Measurements from ENCODE around the gene SCGN.

Gene SCGN

DNA sequence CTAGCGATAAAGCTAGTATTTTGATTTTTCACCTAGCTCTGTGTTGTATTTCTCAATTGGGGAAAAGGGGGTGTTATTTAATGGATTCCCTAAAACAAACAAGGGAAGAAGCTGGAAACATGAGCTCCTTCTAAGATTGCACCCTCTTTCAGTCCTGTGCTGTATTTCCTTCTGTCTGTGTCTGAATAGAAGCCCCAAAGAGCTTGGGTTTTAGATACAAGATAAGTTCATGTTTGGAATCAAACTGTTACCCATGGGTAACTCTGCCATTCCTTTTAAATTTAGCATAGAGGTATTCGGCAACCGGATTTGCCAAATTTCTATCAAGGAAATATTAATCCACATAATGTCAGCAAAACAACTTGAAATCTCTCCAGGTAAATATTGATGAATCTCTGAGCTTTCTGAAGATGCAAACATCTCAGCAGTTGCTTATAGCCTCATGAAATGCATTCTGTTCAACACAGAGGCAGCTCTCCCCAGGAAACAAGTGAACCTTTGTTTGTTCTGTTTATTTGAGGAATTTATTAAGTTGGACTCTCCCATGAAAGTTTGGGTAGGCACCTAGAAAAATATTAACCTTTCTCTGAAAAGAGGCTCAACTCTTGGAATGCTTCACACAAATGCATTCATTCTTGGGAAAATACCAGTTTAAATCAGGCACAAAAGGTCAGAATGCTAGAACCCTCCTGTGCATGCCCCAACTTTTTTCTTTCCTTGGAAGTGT, 9.9 kb upstream of the SCGN start:
- DNase-seq (ENCODE audit: extremely low read depth, low read depth), result no peak
- H3K4me3 ChIP-seq (replicated peaks; ENCODE audit: low read depth, low read length), result no peak overlapping the region
- TF ChIP-seq, protein P1, sequence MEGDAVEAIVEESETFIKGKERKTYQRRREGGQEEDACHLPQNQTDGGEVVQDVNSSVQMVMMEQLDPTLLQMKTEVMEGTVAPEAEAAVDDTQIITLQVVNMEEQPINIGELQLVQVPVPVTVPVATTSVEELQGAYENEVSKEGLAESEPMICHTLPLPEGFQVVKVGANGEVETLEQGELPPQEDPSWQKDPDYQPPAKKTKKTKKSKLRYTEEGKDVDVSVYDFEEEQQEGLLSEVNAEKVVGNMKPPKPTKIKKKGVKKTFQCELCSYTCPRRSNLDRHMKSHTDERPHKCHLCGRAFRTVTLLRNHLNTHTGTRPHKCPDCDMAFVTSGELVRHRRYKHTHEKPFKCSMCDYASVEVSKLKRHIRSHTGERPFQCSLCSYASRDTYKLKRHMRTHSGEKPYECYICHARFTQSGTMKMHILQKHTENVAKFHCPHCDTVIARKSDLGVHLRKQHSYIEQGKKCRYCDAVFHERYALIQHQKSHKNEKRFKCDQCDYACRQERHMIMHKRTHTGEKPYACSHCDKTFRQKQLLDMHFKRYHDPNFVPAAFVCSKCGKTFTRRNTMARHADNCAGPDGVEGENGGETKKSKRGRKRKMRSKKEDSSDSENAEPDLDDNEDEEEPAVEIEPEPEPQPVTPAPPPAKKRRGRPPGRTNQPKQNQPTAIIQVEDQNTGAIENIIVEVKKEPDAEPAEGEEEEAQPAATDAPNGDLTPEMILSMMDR (IDR thresholded peaks at IDR 0.05; ENCODE audit: low read depth, low read length, missing control alignments), result no peak

DNA sequence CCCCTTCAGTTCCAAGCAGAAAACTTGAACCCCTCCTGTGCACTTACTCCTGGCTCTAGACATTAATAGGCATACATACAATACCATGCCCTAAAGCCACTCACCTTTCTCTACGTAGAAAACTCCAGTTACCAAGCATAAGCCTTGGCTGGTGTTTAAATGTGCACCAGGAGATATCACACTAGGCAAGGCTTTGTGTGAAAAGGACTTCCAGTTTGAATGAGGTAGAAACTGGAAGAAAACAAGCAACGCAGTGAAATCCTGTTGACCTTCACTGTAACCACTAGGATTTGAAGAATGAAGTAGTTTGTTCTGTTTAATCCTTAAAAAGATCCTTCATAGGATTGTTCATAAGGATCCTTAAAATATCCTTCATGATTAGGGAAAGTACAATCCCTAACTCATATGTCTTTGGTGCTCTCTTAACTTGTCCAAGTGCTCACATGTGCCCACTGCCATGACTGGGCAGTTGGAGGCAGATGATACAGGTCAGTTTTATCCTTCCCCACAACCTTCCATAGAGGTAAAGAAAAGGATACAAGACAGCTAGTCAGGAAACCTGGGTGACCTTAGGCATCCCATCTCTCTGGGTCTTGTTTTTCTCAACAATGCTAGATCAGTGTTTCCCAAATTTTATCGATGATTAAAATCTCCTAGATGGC, 9.2 kb upstream of the SCGN start:
- H3K4me3 ChIP-seq (replicated peaks; ENCODE audit: low read depth, low read length), result no peak overlapping the region
- DNase-seq (ENCODE audit: extremely low read depth, low read depth), result no peak
- TF ChIP-seq, protein P1 (IDR thresholded peaks at IDR 0.05; ENCODE audit: low read depth, low read length, missing control alignments), result no peak

DNA sequence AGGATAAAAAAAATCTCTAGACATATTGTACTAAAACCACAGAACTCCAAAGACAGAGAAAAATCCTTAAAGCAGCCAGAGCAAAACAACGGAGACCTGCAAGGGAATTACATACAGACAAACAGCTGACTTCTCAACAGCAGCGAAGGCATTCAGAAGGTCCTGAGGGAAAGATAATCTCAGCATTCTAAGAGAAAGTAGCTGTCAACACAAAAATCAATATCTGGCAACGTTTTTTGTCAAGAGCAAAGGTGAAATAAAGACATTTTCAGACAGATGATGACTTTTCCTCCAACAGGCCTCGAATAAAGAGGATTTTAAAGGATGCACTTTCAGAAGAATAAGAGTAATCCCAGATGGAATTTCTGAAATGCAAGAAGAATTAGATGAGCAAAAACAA, 6.1 kb upstream of the SCGN start:
- DNase-seq (ENCODE audit: extremely low read depth, low read depth), result no peak
- TF ChIP-seq, protein P1 (IDR thresholded peaks at IDR 0.05; ENCODE audit: low read depth, low read length, missing control alignments), result no peak
- no peak overlapping the region for H3K4me3 ChIP-seq (replicated peaks; ENCODE audit: low read depth, low read length)

DNA sequence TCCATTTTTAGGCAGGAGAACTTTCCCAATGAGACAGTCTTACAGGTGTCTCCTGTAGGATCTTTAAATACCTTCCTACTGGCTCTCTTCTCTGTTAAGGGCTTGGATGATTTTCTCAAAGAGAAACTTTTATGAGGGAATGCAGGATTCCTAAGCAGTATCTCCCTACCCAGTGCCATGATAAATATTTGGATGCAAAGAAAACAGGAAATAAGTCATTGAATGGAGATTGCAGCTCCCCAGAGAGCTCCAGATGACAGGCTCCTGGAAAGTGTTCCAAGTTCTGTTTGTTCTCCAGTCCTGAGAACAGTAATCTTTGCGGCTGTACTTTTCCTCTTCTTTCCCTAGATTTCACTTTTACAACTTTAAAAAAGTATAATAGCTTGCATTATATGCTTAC, 2.4 kb upstream of the SCGN start:
- no peak for DNase-seq (ENCODE audit: extremely low read depth, low read depth)
- TF ChIP-seq, protein P1 (IDR thresholded peaks at IDR 0.05; ENCODE audit: low read depth, low read length, missing control alignments), result no peak
- H3K4me3 ChIP-seq (replicated peaks; ENCODE audit: low read depth, low read length), result no peak overlapping the region

DNA sequence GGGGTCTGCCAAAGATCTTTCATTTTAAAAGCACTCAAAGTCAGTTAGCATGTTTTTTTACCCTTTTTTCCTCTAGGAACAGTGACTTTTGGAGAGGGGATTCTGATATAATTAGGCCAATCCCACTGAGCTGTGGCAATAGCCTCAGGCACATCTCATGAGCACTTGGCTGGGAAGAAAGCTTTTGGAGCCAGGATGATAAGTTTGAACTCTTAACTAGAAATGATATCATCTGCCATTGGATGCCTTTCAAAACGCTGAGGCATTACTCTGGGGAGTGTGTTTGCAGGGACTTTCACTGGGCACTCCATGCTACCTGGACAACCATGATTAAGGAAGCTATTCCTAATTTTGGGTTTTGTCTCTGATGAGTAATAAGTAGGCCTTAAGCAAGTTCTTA, 3.7 kb downstream of the SCGN start:
- H3K4me3 ChIP-seq (replicated peaks; ENCODE audit: low read depth, low read length), result no peak overlapping the region

DNA sequence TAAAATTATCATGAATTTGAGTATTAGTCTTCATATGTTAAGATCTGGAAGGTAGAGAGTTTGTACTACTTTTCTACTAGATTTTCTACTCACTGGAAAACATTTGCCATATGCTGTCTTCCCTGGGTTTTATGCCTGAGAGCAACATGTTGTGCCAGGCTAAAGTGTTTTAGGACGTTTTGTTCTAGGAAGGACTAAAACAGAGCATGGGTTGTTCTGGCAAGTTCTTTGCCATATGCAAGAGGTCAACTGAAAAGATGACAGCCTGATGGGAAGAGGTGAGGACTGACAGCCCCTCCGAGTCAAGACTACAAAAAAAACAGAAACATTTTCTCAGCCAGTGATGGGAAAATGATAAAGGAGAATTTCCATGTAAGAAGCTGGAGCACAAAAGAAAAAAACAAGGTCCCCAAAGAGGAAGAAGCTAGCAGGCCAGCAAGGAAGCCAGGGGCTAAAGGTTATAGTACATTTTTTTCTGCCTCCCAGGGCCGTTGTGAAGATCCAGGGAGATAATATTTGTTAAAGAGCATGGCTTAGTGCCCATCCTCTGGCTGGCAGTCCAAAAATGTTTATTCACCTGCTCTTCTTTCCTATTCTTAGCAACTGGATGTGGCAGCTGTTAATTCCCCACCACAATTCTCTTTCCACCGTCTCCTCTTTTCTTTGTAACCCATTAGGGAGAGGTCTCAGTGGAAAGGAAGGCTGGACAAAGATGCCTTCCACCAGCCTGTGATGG, 7.8 kb downstream of the SCGN start:
- TF ChIP-seq, protein P1 (IDR thresholded peaks at IDR 0.05; ENCODE audit: low read depth, low read length, missing control alignments), result no peak
- no peak for DNase-seq (ENCODE audit: extremely low read depth, low read depth)
- H3K4me3 ChIP-seq (replicated peaks; ENCODE audit: low read depth, low read length), result no peak overlapping the region

More for the DNA sequence above, 3.7 kb downstream of the SCGN start:
- no peak for DNase-seq (ENCODE audit: extremely low read depth, low read depth)
- TF ChIP-seq, protein P1 (IDR thresholded peaks at IDR 0.05; ENCODE audit: low read depth, low read length, missing control alignments), result no peak

Measured in HFF-Myc (cell line).